Activated CD4-positive, alpha-beta T cell treated with anti-CD3 and anti-CD28 coated beads, Interleukin-2, amount 10 ng/mL, durations not matched to agents 24 days and 14 days (primary cell): ENCODE results near the gene CBLB. TPM values are rescaled to one million over a fixed set of nuclear protein-coding genes. Genes with fewer than 3 reads are reported as not detected.

Experiments
- DNase-seq: peaks from one replicate; pipeline ENCODE4 v3.0.0; 2022
- H3K27ac Mint-ChIP-seq: one replicate; pipeline ENCODE4 v1.8.0; 2022; ENCODE audit warnings: mild to moderate bottlenecking, mixed read lengths
- H3K27me3 Mint-ChIP-seq: one replicate; pipeline ENCODE4 v1.8.0; 2022; ENCODE audit warnings: mixed read lengths
- H3K36me3 Mint-ChIP-seq: one replicate; pipeline ENCODE4 v1.8.0; 2022; ENCODE audit warnings: low read depth, mild to moderate bottlenecking, mixed read lengths
- H3K4me1 Mint-ChIP-seq: one replicate; pipeline ENCODE4 v1.8.0; 2021; ENCODE audit warnings: mixed read lengths
- H3K4me3 Mint-ChIP-seq: one replicate; pipeline ENCODE4 v1.8.0; 2022; ENCODE audit warnings: mild to moderate bottlenecking, moderate library complexity, mixed read lengths
- H3K9me3 Mint-ChIP-seq: one replicate; pipeline ENCODE4 v1.8.0; 2021; ENCODE audit warnings: mixed read lengths
- intact Hi-C: fragments of 100-400 bp; cut with micrococcal nuclease; formaldehyde crosslinking; loops from one replicate; pipeline ENCODE4 v1.15.1; 2023
- total RNA-seq: library from RNA; stranded (reverse); gene quantifications from 2 replicates; pipeline ENCODE4 v1.2.3, GENCODE V29; 2022

Gene CBLB
- total RNA-seq = 177 and 183 TPM in 2 replicates

GRCh38 chr3:105868742-105869530 lies at the start of gene CBLB:
TSS of gene CBLB (minus strand) at chr3:105869012. CDS start at chr3:105867577, 1,435 bp downstream.
- no peaks in the 10 kb centered on the region for H3K27me3 Mint-ChIP-seq
- H3K27ac Mint-ChIP-seq = peak within 1 kb of the TSS; percentile 98
- intact Hi-C loops = loop anchor here (1.0 to 5.0 kb wide), 9 partner anchors 8 to 603 kb away; no protein-coding TSS in a partner anchor
- no peaks in the 10 kb centered on the region for H3K9me3 Mint-ChIP-seq
- peak; percentile 95 for DNase-seq
- peak within 1 kb of the TSS; percentile 93 for H3K4me3 Mint-ChIP-seq
- peaks cover 31% of the 10 kb centered on the region for H3K4me1 Mint-ChIP-seq
- peaks cover 45% of the 10 kb centered on the region for H3K36me3 Mint-ChIP-seq

GRCh38 chr3:105916767-105917166 lies 48.0 kb upstream of the CBLB start:
- intact Hi-C loops = no loop called here
- peaks cover 47% of the 10 kb centered on the region for H3K9me3 Mint-ChIP-seq

GRCh38 chr3:105915524-105915923 lies 46.7 kb upstream of the CBLB start:
- Mint-ChIP-seq H3K4me3 (no peak overlapping the region), H3K9me3 (peaks cover 35% of the 10 kb centered on the region), H3K27ac (no peak overlapping the region), H3K36me3 (peaks cover 24% of the 10 kb centered on the region), H3K27me3 (no peaks in the 10 kb centered on the region), H3K4me1 (peaks cover 13% of the 10 kb centered on the region)
- no peak for DNase-seq
- intact Hi-C loops = no loop called here

More at GRCh38 chr3:105916767-105917166, 48.0 kb upstream of the CBLB start:
- H3K27me3 Mint-ChIP-seq = no peaks in the 10 kb centered on the region
- peaks cover 13% of the 10 kb centered on the region for H3K4me1 Mint-ChIP-seq
- H3K36me3 Mint-ChIP-seq = peaks cover 28% of the 10 kb centered on the region
- no peak overlapping the region for H3K4me3 Mint-ChIP-seq
- no peak overlapping the region for H3K27ac Mint-ChIP-seq
- no peak for DNase-seq

DNA sequence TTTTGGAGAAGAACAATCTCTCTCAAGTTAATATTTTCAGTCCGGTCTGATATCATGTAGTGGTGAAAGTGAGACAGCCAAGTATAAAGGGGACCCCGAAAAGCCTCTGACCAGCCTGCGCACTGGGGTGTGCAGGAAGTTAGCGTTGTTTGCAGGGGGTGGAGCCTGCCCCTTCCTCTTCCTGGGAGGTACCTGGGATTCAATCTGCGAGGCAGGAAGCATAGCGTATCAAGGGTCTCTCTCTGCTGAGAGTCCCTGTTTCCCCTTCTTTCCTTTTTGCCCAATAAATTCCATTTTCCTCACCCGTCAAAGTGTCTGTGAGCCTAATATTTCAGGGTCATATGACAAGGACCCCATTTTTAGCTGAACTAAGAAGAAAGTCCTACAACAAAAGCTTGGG lies 44.8 kb upstream of the CBLB start:
- H3K27me3 Mint-ChIP-seq = no peaks in the 10 kb centered on the region
- H3K27ac Mint-ChIP-seq = no peak overlapping the region
- no peaks in the 10 kb centered on the region for H3K4me1 Mint-ChIP-seq
- DNase-seq = no peak
- intact Hi-C loops = no loop called here
- H3K36me3 Mint-ChIP-seq = peaks cover 9% of the 10 kb centered on the region
- H3K9me3 Mint-ChIP-seq = peaks cover 23% of the 10 kb centered on the region
- no peak overlapping the region for H3K4me3 Mint-ChIP-seq

DNA sequence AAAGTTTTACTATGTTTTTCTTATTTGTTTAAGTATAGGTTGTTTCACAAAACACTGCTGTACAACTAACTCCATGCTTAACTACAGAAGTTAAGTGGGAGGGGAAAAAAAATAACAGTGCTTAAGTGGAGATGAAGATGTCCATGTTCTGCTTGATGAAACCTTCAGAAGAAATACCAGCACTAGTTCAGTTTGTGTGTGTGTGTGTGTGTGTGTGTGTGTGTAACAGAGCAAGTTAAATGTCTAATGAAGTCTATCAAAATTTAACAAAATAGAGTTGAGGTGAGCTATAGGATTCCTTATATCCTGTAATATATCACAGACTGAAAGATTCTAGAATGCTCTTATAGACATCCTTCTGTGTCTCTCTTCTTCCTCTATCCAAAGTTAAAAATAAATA lies 44.1 kb upstream of the CBLB start:
- H3K4me1 Mint-ChIP-seq = peaks cover 1% of the 10 kb centered on the region
- H3K9me3 Mint-ChIP-seq = peaks cover 16% of the 10 kb centered on the region
- no peaks in the 10 kb centered on the region for H3K27me3 Mint-ChIP-seq
- H3K36me3 Mint-ChIP-seq = peaks cover 4% of the 10 kb centered on the region
- H3K4me3 Mint-ChIP-seq = no peak overlapping the region
- DNase-seq = no peak
- intact Hi-C loops = no loop called here
- H3K27ac Mint-ChIP-seq = no peak overlapping the region

GRCh38 chr3:105911496-105911895 lies 42.7 kb upstream of the CBLB start:
- H3K27ac Mint-ChIP-seq = no peak overlapping the region
- no peak overlapping the region for H3K4me3 Mint-ChIP-seq
- peaks cover 12% of the 10 kb centered on the region for H3K9me3 Mint-ChIP-seq
- no peak for DNase-seq
- peaks cover 6% of the 10 kb centered on the region for H3K4me1 Mint-ChIP-seq
- intact Hi-C loops = no loop called here
- no peaks in the 10 kb centered on the region for H3K27me3 Mint-ChIP-seq
- peaks cover 2% of the 10 kb centered on the region for H3K36me3 Mint-ChIP-seq

DNA sequence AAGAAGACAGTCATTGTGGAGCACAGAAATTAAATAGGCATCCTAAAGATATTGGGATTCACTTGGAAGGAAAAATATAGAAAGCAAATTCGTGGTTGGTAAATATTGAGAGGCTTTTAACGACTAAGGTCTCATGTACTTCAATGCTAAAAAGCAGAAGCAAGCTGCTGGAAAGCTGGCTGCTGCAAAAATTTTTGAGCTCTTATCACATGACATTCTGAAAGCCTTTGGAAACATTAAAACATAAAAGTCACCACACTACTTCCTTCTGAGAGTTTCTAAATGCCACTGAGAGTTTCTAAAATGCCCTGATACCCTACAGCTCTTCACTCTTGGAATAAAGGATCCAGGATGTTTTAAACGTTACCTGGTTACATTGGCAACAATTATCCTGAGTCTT lies 39.0 kb upstream of the CBLB start:
- Mint-ChIP-seq H3K27ac (no peak overlapping the region), H3K27me3 (no peaks in the 10 kb centered on the region), H3K4me1 (peaks cover 6% of the 10 kb centered on the region), H3K9me3 (peaks cover 18% of the 10 kb centered on the region), H3K4me3 (no peak overlapping the region), H3K36me3 (no peaks in the 10 kb centered on the region)
- intact Hi-C loops = no loop called here
- no peak for DNase-seq

GRCh38 chr3:105906836-105907235 lies 38.0 kb upstream of the CBLB start:
- H3K4me1 Mint-ChIP-seq = peaks cover 6% of the 10 kb centered on the region
- peaks cover 18% of the 10 kb centered on the region for H3K9me3 Mint-ChIP-seq
- DNase-seq = no peak
- H3K27ac Mint-ChIP-seq = no peak overlapping the region
- no peaks in the 10 kb centered on the region for H3K27me3 Mint-ChIP-seq
- H3K4me3 Mint-ChIP-seq = no peak overlapping the region
- intact Hi-C loops = no loop called here
- no peaks in the 10 kb centered on the region for H3K36me3 Mint-ChIP-seq

GRCh38 chr3:105906345-105906744 lies 37.5 kb upstream of the CBLB start:
- Mint-ChIP-seq H3K9me3 (peaks cover 18% of the 10 kb centered on the region), H3K27ac (no peak overlapping the region), H3K4me1 (peaks cover 6% of the 10 kb centered on the region), H3K36me3 (no peaks in the 10 kb centered on the region), H3K4me3 (no peak overlapping the region), H3K27me3 (no peaks in the 10 kb centered on the region)
- intact Hi-C loops = no loop called here
- no peak for DNase-seq

DNA sequence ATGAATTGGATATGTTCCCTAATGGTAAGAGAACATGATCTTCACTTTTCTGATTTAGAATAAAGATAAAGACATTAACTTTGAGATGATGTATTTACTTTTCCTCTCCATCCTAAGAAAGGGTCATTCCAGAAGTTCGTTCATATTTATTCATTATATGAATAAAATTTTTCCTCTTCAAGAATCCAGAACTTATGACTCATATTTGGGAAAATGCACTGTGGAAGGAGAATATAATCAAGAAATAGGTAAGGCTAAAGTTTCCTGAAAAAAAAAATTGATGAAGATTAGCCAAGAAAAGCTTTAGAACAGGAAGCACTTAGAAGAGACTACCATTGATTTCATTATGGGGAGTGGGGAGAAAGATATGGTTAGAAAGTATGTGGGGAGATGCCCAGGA lies 36.5 kb upstream of the CBLB start:
- no peaks in the 10 kb centered on the region for H3K36me3 Mint-ChIP-seq
- no peak overlapping the region for H3K27ac Mint-ChIP-seq
- intact Hi-C loops = no loop called here
- H3K4me3 Mint-ChIP-seq = no peak overlapping the region
- peaks cover 18% of the 10 kb centered on the region for H3K9me3 Mint-ChIP-seq
- H3K27me3 Mint-ChIP-seq = no peaks in the 10 kb centered on the region
- DNase-seq = no peak
- peaks cover 6% of the 10 kb centered on the region for H3K4me1 Mint-ChIP-seq

DNA sequence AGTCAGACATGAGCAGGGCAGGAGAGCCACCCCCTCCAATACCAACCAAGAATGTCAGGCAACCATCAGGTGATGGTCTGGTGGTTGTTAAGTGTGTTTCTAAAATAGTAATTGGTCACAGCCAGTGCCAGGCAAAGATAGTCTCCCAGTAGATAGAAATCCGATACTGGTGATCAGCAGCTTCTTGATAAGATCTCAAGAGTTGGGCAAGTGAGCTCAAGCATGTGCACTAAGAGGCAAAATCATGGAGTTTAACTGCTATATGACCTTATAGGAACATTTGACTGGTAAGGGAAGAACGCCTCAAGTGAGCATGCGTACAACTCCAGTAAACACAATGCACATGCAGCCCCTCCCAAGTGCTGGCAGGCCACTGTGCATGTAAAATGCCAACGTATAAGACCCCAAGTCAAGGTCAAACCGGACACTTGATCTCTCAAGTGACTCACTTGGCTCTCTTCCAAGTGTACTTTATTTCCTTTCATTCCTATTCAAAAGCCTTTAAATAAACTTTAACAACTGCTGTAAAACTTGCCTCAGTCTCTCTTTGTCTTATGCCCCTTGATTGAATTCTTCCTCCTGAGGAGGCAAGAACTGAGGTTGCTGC lies 36.0 kb upstream of the CBLB start:
- DNase-seq = no peak
- H3K9me3 Mint-ChIP-seq = peaks cover 17% of the 10 kb centered on the region
- H3K4me3 Mint-ChIP-seq = no peak overlapping the region
- no peaks in the 10 kb centered on the region for H3K27me3 Mint-ChIP-seq
- H3K27ac Mint-ChIP-seq = no peak overlapping the region
- intact Hi-C loops = no loop called here
- no peaks in the 10 kb centered on the region for H3K36me3 Mint-ChIP-seq
- peaks cover 6% of the 10 kb centered on the region for H3K4me1 Mint-ChIP-seq

- no peak overlapping the region for H3K4me3 Mint-ChIP-seq
- no peak for DNase-seq
- no peaks in the 10 kb centered on the region for H3K27me3 Mint-ChIP-seq
- H3K36me3 Mint-ChIP-seq = no peaks in the 10 kb centered on the region
- H3K9me3 Mint-ChIP-seq = peaks cover 12% of the 10 kb centered on the region
- intact Hi-C loops = no loop called here
- H3K27ac Mint-ChIP-seq = no peak overlapping the region
- peaks cover 6% of the 10 kb centered on the region for H3K4me1 Mint-ChIP-seq
Observed at GRCh38 chr3:105904251-105904650, 35.4 kb upstream of the CBLB start.

- no peak overlapping the region for H3K4me3 Mint-ChIP-seq
- H3K27me3 Mint-ChIP-seq = no peaks in the 10 kb centered on the region
- H3K9me3 Mint-ChIP-seq = peaks cover 8% of the 10 kb centered on the region
- no peaks in the 10 kb centered on the region for H3K36me3 Mint-ChIP-seq
- DNase-seq = no peak
- H3K4me1 Mint-ChIP-seq = no peaks in the 10 kb centered on the region
- intact Hi-C loops = no loop called here
- H3K27ac Mint-ChIP-seq = no peak overlapping the region
Observed at GRCh38 chr3:105899516-105899915, 30.7 kb upstream of the CBLB start.

DNA sequence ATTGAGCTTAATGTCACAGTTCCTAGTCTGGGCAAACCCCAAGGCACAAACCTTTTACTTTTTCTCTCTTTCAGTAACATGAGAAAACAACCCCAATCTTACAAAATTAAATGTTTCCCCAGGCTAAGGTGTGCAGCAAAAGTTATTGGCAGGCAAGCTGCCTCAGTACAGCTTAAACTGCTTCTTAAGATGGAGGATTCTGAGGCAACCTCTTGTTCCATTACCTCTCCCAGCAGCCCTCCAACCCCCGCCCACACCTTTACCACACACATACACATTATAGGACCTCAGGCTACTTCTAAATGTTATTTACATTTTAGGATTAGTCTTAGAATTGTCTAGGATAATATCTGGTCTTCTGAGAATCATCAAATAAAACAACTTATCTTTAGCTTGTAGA lies 22.3 kb upstream of the CBLB start:
- intact Hi-C loops = loop anchor here (2.0 kb wide), 2 partner anchors 14 to 120 kb away; no protein-coding TSS in a partner anchor
- Mint-ChIP-seq H3K27me3 (no peaks in the 10 kb centered on the region), H3K4me3 (no peak overlapping the region), H3K36me3 (peaks cover 2% of the 10 kb centered on the region), H3K9me3 (peaks cover 23% of the 10 kb centered on the region), H3K27ac (peak overlapping the region; percentile 36), H3K4me1 (peaks cover 9% of the 10 kb centered on the region)
- DNase-seq = no peak
